PC-3 (cell line): ENCODE measurements around the gene LENEP. TPM values are rescaled to one million over a fixed set of nuclear protein-coding genes. Genes with fewer than 3 reads are reported as not detected.

Source experiments
- ATAC-seq: fragments of 200-7000 bp; cut with Tn5 transposase; 2 replicates; pipeline ENCODE4 v1.9.1; 2020; ENCODE audit warnings: mild to moderate bottlenecking, moderate library complexity
- BruUV-seq: library from RNA; stranded (reverse); fragments of 400-500 nt; replicated peaks from 2 replicates; lab custom pipeline; 2021; lab: Mats Ljungman, UMichigan
- CTCF ChIA-PET: fragments of 300-600 bp; sonication (Branson Sonifier 250); formaldehyde crosslinking; loops from one replicate; lab custom pipeline; 2022; ENCODE audit warnings: antibody characterized with exemption; lab: Charles Lee
- POLR2A ChIA-PET: fragments of 300-600 bp; sonication (Branson Sonifier 250); formaldehyde crosslinking; loops from one replicate; lab custom pipeline; 2022; ENCODE audit warnings: antibody characterized with exemption; ENCODE audit not compliant: unreplicated experiment; lab: Charles Lee
- DNase-seq: peaks from one replicate; pipeline ENCODE4 v3.0.0-alpha.2; 2015
- H2AFZ ChIP-seq: fragments of 300-600 bp; sonication (generic); 2 replicates; pipeline ENCODE4 v1.6.0; 2016; ENCODE audit warnings: antibody characterized with exemption, low read length
- H3F3A ChIP-seq: fragments of 300-600 bp; sonication (generic); one replicate; pipeline ENCODE4 v1.6.0; 2017; ENCODE audit warnings: antibody characterized with exemption, low read length, control low read depth, mild to moderate bottlenecking; ENCODE audit not compliant: unreplicated experiment
- H3K27ac ChIP-seq: fragments of 300-600 bp; sonication (generic); 2 replicates; pipeline ENCODE4 v1.5.1; 2016; ENCODE audit warnings: mild to moderate bottlenecking, low read length
- H3K27me3 ChIP-seq: fragments of 300-600 bp; sonication (generic); 2 replicates; pipeline ENCODE4 v1.6.1; 2016; ENCODE audit warnings: low read length, mixed read lengths
- H3K36me3 ChIP-seq: fragments of 300-600 bp; sonication (generic); 2 replicates; pipeline ENCODE4 v1.6.1; 2016; ENCODE audit warnings: low read depth, mixed run types, low read length, mixed read lengths
- H3K4me1 ChIP-seq: fragments of 300-600 bp; sonication (generic); 2 replicates; pipeline ENCODE4 v1.5.1; 2016; ENCODE audit warnings: low read length; ENCODE audit not compliant: insufficient read depth
- H3K4me2 ChIP-seq: fragments of 300-600 bp; sonication (generic); 2 replicates; pipeline ENCODE4 v1.6.0; 2016; ENCODE audit warnings: low read length
- H3K4me3 ChIP-seq: fragments of 300-600 bp; sonication (generic); 2 replicates; pipeline ENCODE4 v1.5.1; 2016; ENCODE audit warnings: mild to moderate bottlenecking, low read length, mixed read lengths
- H3K79me2 ChIP-seq: fragments of 300-600 bp; sonication (generic); 2 replicates; pipeline ENCODE4 v1.6.1; 2017; ENCODE audit warnings: low read length, mixed read lengths
- H3K9ac ChIP-seq: fragments of 300-600 bp; sonication (generic); 2 replicates; pipeline ENCODE4 v1.6.0; 2016; ENCODE audit warnings: mild to moderate bottlenecking, low read length
- H3K9me2 ChIP-seq: fragments of 300-600 bp; sonication (generic); replicated peaks from 2 replicates; pipeline ENCODE4 v1.6.1; 2016; ENCODE audit warnings: mixed run types, low read length, mixed read lengths
- H3K9me3 ChIP-seq: fragments of 300-600 bp; sonication (generic); 2 replicates; pipeline ENCODE4 v1.6.1; 2016; ENCODE audit warnings: low read length, mixed read lengths
- H4K20me1 ChIP-seq: fragments of 300-600 bp; sonication (generic); 2 replicates; pipeline ENCODE4 v1.6.1; 2016; ENCODE audit warnings: low read length, mixed read lengths
- EZH2 ChIP-seq: fragments of 300-600 bp; sonication (generic); IDR thresholded peaks from one replicate; pipeline ENCODE4 v1.6.1; 2017; ENCODE audit warnings: antibody characterized with exemption, mild to moderate bottlenecking, low read length; ENCODE audit not compliant: unreplicated experiment
- EZH2phosphoT487 ChIP-seq: fragments of 300-600 bp; sonication (generic); IDR thresholded peaks from 2 replicates; pipeline ENCODE4 v1.6.1; 2018; ENCODE audit warnings: mild to moderate bottlenecking, antibody characterized with exemption, low read length, borderline replicate concordance
- intact Hi-C: fragments of 100-400 bp; cut with micrococcal nuclease; formaldehyde crosslinking; loops from 2 replicates; pipeline ENCODE4 v1.9.0; 2023
- total RNA-seq: library from RNA; depleted of rRNA; stranded (reverse); fragments of >200 nt; gene quantifications from 2 replicates; pipeline ENCODE4 v1.2.3, GENCODE V29; 2014
- TF ChIP-seq, protein P1 (sequence below): fragments of 300-600 bp; sonication (generic); conservative IDR thresholded peaks from 2 replicates; pipeline ENCODE4 v1.5.1; 2017; ENCODE audit warnings: antibody characterized with exemption, low read depth, mild to moderate bottlenecking, low read length

Gene LENEP
- total RNA-seq, 1 experiment from 2014 or later, result not detected

- Histone ChIP-seq H3K9me3 (no peaks in the 10 kb centered on the region), H3K9ac (no peak overlapping the region), H3K79me2 (no peaks in the 10 kb centered on the region), H4K20me1 (no peaks in the 10 kb centered on the region), H3K4me3 (no peak overlapping the region), H3K27me3 (no peaks in the 10 kb centered on the region), H3K9me2 (no peaks in the 10 kb centered on the region), H3K36me3 (no peaks in the 10 kb centered on the region), H2AFZ (no peak overlapping the region), H3K27ac (no peak overlapping the region), H3K4me1 (peaks cover 7% of the 10 kb centered on the region), H3F3A (no peaks in the 10 kb centered on the region), H3K4me2 (no peak overlapping the region)
- TF ChIP-seq, protein P1, sequence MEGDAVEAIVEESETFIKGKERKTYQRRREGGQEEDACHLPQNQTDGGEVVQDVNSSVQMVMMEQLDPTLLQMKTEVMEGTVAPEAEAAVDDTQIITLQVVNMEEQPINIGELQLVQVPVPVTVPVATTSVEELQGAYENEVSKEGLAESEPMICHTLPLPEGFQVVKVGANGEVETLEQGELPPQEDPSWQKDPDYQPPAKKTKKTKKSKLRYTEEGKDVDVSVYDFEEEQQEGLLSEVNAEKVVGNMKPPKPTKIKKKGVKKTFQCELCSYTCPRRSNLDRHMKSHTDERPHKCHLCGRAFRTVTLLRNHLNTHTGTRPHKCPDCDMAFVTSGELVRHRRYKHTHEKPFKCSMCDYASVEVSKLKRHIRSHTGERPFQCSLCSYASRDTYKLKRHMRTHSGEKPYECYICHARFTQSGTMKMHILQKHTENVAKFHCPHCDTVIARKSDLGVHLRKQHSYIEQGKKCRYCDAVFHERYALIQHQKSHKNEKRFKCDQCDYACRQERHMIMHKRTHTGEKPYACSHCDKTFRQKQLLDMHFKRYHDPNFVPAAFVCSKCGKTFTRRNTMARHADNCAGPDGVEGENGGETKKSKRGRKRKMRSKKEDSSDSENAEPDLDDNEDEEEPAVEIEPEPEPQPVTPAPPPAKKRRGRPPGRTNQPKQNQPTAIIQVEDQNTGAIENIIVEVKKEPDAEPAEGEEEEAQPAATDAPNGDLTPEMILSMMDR, result no peak
- TF ChIP-seq EZH2 (no peak), EZH2phosphoT487 (no peak)
- intact Hi-C loops, result no loop called here
- DNase-seq, result no peak
- ChIA-PET CTCF (interaction anchor here (0.6 kb wide), 1 partner anchor 618 kb away, joined by 3 read pairs; no protein-coding TSS in a partner anchor), POLR2A (interaction anchor here (0.6 kb wide), 1 partner anchor 128 kb away, joined by 11 read pairs; no protein-coding TSS in a partner anchor)
- no TSS peak for BruUV-seq
- ATAC-seq, result no peak
Observed at GRCh38 chr1:155030243-155030795, 36.9 kb downstream of the LENEP start.

DNA sequence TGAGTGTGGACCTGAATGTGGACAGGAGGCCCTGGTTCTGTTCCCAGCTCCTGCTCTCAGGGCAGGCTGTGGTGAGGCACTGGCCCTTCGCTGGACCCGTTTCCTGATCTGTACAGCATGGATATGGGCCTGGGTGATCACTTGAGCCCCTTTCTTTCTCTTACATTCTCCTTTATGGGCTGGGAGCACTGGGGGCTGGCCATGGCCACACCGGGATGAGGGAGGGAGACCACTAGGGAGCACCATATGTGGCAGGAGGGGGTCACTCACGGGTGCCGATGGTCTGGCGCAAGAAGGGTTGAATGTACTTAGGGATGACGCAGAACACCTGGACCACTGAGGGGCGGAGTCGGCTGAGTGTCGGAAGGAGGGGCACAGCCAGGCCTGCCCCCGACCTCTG is 37.5 kb downstream of the LENEP start:
- no peak for DNase-seq
- BruUV-seq, result no TSS peak
- ChIA-PET POLR2A (interaction anchor here (0.6 kb wide), 1 partner anchor 129 kb away, joined by 11 read pairs; no protein-coding TSS in a partner anchor), CTCF (no interaction called here)
- no peak overlapping the region for H3K4me3 ChIP-seq
- H3F3A ChIP-seq, result no peaks in the 10 kb centered on the region
- no peaks in the 10 kb centered on the region for H3K36me3 ChIP-seq
- H3K9me2 ChIP-seq, result no peaks in the 10 kb centered on the region
- peaks cover 7% of the 10 kb centered on the region for H3K4me1 ChIP-seq
- intact Hi-C loops, result no loop called here
- H3K4me2 ChIP-seq, result no peak overlapping the region
- H2AFZ ChIP-seq, result no peak overlapping the region
- H3K27ac ChIP-seq, result no peak overlapping the region
- ATAC-seq, result no peak
- TF ChIP-seq EZH2phosphoT487, result no peak
- TF ChIP-seq EZH2, result no peak
- TF ChIP-seq, protein P1, result no peak
- H3K79me2 ChIP-seq, result no peaks in the 10 kb centered on the region
- no peaks in the 10 kb centered on the region for H3K27me3 ChIP-seq
- H3K9me3 ChIP-seq, result no peaks in the 10 kb centered on the region
- no peak overlapping the region for H3K9ac ChIP-seq
- no peaks in the 10 kb centered on the region for H4K20me1 ChIP-seq

DNA sequence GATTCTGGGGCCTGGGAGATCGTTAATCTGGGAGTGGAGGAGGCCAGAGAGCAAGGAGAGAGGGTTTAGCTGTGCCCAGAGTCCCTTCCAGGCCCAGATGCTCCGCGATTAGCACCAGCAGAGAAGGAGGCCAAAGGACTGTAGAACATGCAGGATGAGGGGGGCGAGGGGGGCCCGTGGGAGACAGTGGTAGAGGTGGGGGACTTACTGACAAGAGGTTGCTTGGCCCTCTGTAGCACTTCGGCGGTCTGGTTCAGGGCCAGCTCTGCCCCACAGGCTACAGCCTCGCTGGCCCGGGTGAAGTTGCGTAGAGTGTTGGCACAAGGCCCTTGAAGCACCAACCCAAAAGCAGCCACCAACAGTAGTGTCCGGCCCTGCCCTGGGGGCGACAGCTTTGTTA is 39.5 kb downstream of the LENEP start:
- ChIA-PET CTCF (no interaction called here), POLR2A (no interaction called here)
- Histone ChIP-seq H3K4me3 (no peak overlapping the region), H3K27ac (no peak overlapping the region), H3K9me2 (no peaks in the 10 kb centered on the region), H3K79me2 (no peaks in the 10 kb centered on the region), H4K20me1 (no peaks in the 10 kb centered on the region), H2AFZ (no peak overlapping the region), H3K4me2 (no peak overlapping the region), H3K9me3 (no peaks in the 10 kb centered on the region), H3K36me3 (no peaks in the 10 kb centered on the region), H3F3A (no peaks in the 10 kb centered on the region), H3K9ac (no peak overlapping the region), H3K27me3 (no peaks in the 10 kb centered on the region), H3K4me1 (peaks cover 2% of the 10 kb centered on the region)
- intact Hi-C loops, result no loop called here
- no peak for TF ChIP-seq EZH2
- TF ChIP-seq, protein P1, result no peak
- TF ChIP-seq EZH2phosphoT487, result no peak
- ATAC-seq (no peak), DNase-seq (no peak)
- BruUV-seq, result no TSS peak
